Stimulated activated CD4-positive, alpha-beta T cell treated with anti-CD3 and anti-CD28 coated beads, Interleukin-4, amount 100 ng/mL, for 24 hours (primary cell): Measurements from ENCODE around the gene HOXC11.

Experiments used
- DNase-seq: peaks from one replicate; pipeline ENCODE4 v3.0.0-alpha.2; 2020

The HOXC11 gene

DNA sequence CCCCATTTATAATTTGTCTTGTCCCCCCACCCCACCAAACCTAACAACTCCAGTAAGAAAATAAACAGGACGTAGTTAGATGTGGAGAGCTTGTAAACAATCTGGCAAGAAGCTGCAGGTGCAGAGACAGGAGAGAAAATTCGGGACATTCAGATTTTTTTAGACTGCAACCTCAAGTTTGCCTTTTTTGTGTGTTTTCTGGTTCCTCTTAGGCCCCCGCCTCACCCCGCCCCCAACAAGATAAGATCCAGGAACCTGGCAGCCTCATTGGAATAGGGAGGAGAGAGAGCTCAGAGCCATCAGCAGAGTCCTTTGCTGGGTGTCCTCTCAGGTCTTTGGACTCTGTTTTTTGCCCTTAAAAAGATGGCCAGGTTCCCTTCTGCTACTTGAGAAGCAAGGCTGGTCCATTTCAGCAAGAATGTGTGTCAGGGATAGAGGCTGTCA lies 14.9 kb downstream of the HOXC11 start:
- no peak for DNase-seq

DNA sequence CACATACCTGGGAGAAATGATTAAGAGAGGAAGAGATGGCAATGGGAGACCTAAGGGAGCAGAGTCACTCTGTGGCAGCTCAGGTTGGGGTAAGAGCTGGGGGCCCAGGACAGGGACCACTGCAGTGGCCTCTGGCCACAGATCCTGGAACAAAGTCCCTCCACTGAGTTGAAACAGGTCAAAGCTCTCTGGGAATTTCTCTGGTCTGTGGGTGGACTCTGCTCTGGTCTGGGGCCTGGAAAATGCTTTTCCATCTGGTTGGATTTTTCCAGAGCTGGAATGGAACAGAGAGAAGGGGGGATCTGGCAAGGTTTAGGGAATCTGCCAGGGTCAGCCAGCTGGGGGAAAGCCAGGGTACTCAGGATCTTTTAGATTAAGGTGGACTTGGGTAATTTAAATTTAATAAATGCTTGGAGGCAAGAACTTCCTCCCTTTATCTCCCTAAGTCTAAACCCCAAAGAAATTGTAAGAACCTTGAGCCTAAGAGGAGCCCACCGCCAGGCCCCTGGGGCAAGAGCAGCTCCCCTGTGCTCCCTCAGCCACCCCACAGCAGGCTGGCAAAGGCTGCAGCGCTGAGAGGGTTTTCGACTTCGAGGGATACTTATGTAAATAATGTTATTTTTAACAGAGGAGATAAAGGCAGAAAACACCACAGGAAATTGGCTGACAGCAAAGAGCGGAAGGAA lies 15.8 kb downstream of the HOXC11 start:
- DNase-seq: no peak

DNA sequence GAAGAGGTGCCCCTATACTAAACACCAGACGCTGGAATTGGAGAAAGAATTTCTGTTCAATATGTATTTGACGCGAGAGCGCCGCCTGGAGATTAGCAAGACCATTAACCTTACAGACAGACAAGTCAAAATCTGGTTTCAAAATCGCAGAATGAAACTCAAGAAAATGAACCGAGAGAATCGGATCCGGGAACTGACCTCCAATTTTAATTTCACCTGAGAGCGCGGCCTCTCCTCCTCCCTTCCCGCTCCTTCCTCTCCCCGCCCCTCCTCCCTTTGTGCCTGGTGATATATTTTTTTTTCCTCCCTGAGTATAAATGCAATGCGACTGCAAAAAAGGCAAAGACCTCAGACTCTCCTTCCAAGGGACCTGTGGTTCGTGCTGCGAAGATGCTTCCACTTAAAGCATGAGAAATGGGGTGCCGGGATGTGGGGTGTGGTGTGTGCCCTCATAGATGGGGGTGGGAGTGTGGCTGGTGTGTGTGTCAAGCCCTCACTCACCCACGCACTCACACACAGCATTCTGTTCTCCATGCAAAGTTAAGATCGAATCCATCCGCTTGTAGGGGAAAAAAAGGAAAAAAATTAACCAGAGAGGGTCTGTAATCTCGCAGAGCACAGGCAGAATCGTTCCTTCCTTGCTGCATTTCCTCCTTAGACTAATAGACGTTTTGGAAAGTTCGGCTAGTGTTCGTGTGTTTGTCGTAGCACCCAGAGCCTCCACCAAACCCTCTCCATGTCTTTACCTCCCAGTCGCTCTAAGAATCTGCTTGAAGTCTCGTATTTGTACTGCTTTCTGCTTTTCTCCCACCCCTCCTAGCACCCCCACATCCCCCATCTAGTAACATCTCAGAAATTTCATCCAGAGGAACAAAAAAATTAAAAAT lies 16.5 kb downstream of the HOXC11 start:
- no peak for DNase-seq

DNA sequence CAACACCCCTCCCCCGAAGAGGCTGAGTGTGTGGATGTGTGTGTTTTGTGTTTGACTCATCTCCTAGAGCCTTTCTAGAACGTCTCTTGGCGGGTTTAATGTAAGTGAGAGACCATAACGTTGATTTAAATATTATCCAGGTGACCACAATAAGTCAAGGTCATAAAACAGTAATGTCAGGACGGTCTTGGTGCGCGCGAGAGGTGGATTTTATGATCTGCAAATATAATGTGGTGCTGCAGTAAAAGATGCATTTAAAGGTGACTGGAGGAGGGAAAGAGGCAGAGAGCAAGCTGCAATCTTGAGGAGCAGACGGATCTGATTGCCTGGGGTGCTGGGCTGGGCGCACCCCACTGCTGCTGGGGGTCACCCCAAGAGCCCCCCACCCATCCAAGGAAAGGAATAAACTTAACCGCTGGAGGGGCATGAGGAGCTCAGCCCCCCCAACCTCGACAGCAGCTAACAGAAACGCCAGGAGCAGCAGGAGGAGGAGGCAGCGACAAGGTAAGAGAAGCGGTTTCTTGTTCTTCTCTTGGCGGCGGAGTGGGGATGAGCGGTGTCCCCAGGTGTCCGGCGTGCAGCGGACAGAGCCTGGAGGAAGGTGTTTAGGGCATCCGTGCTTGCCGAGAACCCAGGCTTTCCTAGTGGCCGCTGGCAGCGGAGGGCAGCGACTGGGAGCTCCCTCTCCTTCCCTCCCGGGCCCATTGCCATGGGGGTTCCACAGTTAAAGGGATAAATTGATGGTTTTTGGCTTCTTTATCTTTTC lies 17.6 kb downstream of the HOXC11 start:
- DNase-seq: no peak

DNA sequence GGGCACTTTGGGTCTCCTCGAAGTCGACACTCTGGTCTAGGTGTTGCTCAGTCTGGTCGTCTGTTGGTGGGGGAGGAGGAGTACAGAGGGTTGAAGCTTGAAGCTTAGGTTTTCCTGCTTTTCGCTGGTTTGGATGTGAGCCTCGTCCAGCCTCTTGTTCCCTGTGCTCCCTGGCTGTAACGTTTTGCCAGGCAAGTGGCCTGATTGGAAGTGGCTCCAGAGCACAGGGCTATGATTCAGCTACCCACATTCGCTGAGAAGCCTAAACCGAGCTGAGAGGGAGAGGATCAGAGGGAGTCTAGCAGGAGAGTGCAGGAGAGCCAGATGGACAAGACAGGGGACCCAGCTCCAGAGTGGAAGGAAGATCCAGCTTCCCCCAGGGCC lies 18.1 kb downstream of the HOXC11 start:
- DNase-seq: no peak

DNA sequence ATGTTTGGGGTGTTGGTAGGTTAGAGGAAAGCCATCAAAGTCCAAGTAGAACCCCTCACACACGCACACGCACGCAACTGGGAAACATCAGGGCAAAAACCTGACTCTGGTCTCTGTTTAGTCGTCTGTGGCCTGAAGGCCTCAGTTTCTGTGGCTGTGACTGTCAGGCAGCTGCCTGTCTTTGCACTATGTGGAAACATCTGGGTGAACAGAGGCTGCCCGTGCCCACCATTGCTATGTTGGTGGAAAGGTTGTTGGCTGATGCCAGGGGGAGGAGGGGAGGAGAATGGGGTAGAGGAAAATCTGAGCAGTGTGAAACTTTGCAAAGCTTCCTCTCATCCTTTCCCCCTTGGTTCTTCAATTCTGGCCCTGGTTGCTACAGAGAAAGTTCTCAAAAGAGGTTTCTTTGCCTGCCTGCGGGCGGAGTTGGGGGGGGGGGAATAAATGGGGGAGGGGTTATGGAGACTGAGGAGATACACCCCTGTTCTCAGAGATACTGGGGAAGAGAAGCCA lies 19.5 kb downstream of the HOXC11 start:
- DNase-seq: no peak

DNA sequence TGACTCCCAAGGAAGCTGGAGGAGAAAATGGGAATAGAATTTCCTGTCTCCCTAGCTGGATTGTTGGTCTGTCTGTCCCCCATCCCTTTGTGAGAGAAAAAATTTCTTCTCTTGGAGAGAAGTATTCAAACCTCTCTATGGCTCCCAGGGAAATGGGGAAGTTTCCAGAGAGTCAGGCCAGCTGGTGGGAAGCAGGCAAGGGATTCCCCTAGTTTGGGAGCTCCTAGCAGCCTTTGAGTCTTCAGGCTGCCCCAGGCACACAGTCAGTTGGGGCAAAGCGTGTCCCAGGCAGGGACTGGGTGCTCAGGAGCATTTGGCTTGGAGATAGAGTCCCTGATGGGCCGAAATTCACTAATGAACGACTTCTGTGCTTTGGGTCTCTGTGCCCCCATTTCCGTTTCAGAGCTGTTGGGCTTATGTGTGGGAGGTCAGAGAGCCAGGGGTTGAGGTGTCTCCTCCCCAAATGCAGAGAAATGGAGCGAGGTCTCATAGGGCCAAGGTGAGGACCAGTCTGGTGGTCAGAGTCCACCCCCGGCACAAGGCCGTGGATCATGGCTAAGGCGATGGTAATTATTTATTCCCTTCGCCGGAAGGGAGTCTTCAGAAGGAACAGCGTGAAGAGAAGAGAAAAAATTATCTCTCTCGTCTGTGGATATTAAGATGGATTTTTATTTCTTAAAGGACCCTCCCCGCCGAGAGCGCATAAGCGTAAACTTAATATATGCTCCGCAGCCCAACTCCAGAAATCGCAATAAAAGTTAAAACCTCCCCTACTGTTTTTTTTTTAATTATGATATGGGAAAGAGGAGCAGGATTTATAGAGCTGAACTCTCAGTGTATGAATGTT lies 20.5 kb downstream of the HOXC11 start:
- no peak for DNase-seq

DNA sequence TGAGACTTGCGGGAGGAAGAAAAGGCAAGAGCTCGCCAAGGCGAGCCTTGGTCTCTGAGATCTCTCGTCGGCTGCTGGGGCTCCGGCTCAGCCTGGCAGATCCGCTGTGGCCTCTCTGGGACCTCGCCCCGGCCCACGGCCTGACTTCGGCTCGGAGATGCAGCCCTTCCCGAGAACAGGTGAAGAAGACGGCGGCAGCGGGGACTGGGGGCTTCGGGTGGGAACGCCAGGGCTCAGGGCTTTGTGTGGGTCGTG lies 21.0 kb downstream of the HOXC11 start:
- no peak for DNase-seq

DNA sequence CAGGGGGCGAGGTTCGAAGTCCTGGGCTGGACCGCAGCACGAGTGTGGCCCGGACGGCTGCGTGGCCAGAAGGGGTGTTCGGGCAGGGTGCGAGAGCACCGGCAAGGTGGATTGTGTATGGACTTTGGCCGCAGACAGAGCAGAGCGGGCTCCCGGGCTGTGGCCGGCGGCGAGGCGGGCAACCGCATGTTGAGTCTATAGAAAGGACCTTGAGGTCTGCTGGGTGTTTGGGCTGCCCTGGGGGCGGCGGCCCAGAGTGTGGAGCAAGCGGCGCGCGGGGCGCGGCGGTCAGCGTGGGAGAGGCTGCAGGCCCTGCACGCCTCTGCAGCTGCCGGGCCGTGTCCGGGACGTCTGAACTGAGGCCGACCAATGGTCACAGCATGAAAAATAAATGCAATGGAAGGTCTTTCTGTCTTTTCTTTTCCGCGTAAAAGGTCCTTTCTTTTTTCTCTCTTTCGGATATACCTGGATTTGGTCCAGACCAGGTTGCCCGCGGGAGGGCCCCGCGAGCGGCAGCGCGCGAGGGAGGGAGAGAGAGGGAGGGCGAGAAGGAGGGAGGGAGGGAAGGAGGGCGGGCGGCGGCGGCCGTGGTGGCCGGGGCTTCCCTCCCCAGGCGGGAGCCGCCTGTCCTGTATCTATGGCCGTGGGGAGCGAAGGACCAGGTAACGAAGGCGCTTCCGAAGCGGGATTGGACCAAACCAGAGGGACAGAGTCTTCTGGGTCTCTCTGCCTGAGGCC lies 21.5 kb downstream of the HOXC11 start:
- no peak for DNase-seq

DNA sequence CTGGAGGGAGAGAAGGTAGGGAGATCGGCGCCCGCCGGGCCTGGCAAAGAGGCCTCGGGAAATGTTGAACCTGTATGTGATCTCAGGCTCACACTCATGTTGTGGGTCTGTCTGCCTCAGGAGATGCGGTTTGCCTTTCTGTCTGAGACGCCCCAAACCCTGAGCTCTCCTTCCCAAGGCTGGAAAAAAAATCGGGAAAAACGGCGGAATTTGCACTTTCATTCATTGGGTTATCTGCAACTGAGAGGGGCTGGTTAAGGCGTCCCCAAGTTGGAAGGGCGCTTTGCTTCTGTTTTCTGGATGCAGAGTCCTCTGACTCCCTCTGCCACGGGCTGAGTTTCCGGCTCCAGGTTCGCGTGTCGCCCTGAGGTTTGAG lies 22.1 kb downstream of the HOXC11 start:
- DNase-seq: no peak

DNA sequence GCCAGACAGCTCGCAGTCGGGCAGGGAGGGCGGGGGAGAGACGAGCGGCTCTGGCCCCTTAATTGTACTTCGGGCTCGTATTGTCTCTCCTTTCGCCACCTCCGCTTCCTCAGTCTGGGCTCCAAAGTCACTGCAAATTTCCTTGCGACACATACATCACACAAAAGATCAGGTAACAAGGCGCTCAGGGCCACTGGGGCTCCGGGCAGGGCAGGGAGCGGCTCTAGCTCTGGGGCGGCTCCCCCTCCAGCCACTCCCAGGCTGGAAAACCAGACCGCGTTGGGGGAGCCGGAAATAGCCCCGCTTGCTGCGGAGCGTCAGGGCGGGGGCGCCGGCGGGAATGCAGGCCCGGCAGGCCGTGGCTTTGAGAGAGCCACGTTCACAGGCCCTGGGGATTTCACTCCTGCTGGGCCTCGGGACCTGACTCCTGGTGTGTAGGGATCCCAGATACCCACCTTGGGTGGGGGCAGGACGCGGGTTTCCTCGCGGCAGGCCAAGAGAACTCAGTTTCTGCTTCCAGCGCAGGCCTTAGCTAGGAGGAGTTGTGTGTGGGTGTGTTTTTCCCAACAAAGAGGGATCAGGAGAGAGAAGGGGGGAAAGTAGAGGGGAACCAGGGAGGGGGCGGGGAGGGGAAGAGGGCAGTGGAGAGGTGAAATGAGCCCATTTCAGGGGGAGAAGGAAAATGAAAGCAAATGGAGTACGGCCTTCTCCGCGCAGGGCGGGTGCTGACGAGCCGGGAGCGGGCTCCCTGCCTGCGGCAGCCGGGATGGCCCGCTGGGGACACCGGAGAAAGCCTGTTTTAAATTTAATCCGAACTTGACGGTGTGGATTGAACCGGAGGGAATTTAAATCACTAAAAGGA lies 22.7 kb downstream of the HOXC11 start:
- no peak for DNase-seq

DNA sequence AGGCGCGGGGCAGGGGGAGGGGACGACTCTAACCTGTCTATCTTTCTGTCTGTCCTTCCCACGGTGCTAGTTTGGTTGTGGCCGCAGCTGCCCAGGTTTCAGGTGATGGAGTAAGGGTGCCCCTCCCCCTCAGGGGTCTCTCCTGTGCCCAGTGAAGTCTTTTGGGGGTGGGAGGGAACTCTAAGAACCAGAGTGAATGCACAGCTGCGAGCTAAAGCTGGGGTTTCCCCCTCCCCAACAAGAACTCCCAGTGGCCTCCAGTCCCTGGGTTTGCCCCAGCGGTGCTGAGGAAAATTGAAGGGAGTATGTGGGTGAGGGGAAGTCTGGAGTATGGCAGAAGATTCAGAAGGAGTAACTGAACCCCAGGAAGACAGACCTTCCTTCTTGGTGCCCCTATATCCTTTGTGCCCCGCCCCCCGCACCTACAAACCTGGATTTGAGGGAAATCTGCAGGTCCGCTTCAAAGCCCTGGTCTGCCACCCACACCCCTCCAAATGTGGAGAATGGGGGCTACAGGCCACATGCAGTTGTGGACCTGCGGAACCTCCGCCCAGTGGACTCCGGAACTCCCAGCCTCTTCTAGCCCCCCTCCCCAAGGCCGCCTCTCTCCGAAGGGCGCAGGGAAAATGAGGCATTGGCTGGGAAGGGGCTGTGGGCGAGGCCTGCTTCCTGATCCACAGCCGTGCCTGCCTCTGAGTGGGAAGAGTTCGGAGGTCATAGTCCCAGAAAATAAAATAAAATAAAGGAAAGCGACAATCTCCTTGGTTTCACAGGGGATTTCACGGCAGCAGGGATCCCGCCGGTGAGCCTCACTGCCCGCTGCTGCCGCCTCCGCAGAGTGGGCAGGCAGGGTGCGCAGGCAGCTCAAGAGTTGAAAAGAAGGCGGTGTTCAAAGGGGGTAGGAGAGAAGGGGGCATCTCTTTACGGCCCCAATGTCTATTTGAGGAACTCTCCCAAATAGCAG lies 23.6 kb downstream of the HOXC11 start:
- no peak for DNase-seq

DNA sequence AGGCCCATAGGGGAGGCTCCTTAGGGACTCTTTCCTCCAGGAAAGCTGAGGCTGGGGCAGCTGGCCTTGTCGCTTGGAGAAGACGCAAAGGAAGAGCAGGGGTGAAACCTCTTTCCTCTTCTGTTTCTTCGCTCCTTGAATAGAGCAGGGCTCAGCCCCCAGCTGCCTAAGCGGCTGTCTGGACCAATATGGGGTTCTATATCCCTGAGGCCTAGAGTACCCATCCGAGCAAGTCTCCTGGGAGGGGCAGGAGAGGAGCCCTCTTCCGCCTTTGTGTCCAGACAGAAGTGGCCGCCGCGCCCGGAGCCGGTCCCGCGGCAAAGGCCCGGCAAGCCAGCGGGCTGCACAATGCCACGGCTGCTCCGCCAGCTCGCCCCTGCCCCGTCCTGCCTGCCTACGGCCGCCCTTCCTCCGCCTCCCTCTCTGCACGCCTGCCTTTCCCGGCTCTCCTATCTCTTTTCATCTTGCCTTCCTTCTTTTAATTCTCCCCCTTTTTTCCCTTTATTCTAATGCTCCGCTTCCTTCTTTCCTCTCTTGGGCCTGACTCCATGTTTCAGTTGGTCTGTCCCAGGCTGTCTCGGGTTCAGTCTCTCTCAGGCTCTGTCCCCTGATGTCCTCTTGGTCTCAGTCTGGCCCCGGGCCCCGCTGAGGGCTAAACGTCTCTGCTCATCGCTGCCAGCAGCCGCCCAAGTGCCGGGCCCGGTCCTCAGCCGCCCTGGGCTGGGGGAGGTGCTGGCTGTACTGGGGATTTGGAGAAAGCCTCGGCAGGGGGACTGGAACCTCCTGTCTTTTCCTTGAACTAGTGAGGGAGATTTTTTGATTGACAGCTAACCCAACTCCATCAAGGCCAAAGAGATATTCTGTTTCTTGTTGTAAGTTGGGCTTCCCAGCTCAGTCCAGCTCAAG lies 24.5 kb downstream of the HOXC11 start:
- no peak for DNase-seq

DNA sequence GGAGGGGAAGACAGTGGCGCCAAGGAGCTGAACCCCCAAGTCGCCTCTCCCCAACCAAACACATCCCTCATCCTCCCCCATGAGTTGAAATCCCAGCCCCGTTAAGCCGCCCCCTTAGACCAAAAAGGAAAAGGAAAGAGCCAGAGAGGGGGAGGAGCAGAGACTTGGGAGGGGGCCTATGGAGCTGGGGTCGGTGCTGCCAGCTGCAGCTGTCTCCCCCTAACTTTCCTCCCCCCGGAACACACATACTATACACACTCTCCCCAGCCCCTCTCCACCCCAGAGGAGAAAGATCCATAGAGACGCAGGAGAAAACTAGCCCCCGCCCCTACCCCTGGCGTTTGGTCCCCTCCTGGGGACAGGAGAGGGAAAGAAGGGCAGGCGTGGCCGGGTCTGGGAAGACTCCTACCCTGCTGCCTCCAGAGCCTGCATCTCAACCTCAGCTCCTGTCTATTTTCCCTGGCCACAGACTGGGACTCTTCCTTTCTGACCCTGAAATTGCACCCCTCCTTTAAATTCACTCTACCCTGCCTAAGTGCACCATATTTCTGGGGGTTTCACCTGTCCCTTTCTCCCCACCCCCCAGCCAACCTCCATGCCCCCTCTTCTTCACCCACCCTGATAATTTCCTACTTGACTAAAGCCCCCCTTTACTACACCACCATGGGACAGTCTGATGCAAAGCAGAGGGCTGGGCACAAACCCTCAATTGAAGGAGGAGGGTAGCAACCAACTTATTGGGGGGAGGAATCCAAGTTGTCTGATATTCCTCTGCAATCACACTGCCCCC lies 25.4 kb downstream of the HOXC11 start:
- no peak for DNase-seq

DNA sequence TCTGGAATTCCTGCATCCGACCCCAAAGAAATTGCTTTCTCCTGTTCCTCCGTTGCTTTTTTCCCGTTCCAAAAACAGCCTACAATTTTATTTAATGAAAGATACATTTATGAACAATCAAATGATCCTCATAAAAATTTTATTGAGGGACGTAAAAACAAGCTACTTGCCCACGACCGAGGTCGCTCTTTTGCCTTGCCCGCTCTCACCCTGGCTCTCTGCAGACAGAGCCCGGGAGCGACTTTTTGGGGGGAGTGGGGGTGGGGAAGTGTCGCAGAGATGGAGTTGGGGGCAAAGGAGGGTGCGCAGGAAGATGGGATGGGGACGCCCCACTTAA lies 25.9 kb downstream of the HOXC11 start:
- no peak for DNase-seq

DNA sequence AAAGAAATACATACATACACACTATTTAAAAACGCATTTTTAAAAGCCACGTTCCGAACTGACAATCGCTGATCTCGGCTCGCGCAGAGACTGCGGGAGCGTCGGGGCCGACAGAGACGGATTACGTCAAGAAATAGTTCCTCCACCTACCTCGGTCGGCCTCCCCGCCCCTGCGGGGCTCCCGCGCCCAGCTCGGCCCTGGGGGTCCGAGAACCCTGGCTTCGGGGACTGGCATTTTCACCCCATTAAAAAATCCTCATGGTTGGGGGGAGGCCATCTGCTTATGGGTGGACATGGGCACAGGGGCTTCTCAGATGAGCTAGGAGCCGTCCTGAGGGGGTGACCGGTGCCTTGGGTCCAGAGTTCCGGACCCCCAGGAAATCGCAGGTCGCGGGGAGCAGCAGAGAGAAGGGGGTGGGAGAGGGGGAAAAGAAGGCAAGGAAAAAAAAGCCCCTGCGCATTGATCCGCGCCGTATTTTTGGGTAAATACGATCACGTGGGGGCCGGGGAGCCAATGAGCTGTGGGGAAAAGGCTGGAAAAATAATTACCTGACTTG lies 26.7 kb downstream of the HOXC11 start:
- DNase-seq: no peak
